ENCODE results near the gene SART1. TPM values are rescaled to one million over a fixed set of nuclear protein-coding genes. Genes with fewer than 3 reads are reported as not detected.
"Not testable (repeated sequence)": the region's sequence is repeated elsewhere in the genome, so short reads cannot be mapped to it uniquely, and the experiment has no call there.

Gene SART1
- total RNA-seq, 1 donor from 2014 or later: 41.0 TPM

- DNase-seq (ENCODE audit: low spot score): peak; percentile 97
These were observed 27.5 kb downstream of the SART1 start for GRCh38 chr11:65988791-65989592.

- no peak for DNase-seq (ENCODE audit: low spot score)
These were observed 30.5 kb downstream of the SART1 start for GRCh38 chr11:65992056-65992455.

DNA sequence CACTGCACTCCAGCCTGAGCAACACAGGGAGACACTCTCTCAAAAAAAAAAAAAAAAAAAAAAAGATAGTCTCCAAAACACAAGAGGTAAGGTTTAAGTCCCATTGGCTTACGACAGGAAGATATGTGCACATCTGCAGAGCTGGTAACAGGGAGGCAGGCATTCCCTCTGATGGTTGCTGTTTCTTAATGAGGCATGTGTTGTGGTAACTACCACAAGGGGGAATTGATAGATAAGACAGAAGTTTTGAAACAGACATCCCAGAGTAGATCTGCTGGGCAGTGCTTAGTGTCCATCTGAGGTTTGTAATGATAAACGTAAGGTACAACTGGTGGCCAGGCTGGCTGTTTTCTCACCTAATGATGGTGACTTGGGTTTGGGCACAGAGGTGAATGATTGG is 35.8 kb downstream of the SART1 start:
- DNase-seq (ENCODE audit: low spot score): no peak

DNA sequence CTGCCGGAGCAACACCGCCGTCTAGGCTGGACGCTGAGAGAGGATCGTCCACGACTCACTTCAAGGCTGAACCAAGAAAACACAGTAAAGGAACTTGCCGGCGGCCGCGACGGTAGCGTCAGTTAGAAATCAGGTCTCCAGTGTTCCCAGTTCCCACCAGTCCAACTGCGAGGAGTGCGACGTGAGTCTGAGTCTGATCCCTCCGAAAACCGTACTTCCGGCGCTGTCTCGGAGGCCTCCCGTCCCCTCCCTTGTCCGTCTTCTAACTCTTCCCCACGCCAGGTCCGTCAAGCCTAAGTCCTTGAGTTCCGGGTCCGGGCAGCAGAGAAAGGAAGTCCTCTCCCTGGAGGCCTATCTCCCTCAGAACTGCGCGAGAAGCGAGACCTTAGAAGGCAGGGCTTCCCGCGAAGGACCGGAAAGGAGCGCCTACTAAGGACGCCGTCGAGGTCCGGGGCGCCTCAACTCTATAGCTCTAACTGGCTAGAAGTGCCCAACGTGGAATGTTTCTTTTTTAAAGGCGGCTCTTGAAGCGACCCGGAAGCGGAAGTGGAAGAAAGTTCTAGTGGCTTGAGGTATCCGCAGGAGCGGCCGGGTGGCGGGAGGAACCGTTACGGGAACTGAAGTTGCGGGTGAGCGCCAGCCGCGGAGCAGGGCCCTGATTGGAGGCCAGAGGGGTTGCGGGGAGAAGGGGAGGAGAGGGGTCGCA is 40.6 kb downstream of the SART1 start, which contains the start of the genes BANF1 and EIF1AD:
Gene BANF1 (plus strand): TSS at position 562 of the 706 bp plus-strand sequence. CDS start 748 bp downstream, outside the sequence.
Gene EIF1AD (minus strand): TSS at position 216 of the 706 bp plus-strand sequence. CDS start 1,768 bp downstream, outside the sequence.
- DNase-seq (ENCODE audit: low spot score): peak; percentile 93

DNA sequence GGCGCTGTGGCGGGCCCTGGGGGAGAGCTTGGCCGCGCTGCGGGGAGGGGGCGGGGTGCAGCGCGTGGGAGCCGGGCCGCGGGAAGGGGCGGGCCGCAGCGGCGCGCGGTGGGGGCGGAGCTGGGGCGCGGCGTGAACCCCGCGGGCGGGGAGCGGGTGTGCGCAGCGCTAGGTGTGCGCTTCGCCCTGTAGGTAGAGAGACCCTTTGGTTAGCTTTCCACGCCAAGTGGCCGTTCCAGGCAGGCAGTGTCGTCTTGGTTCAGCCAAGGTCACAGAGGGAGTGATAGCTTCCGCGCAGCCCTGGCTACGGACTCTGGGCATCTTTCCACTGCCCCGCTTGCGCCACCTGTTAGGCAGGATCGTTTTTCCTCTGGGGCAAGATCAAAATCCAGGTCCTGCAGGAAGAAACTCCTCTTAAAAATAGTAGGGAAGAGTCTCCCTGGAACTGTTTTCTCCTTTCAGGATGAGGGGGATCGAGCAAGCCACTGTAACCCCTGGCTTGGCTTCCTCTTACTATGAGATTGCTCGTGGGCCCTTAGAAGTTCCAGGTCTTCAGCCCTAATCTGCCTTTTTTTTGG is 41.2 kb downstream of the SART1 start:
- DNase-seq (ENCODE audit: low spot score): peak; percentile 47

DNA sequence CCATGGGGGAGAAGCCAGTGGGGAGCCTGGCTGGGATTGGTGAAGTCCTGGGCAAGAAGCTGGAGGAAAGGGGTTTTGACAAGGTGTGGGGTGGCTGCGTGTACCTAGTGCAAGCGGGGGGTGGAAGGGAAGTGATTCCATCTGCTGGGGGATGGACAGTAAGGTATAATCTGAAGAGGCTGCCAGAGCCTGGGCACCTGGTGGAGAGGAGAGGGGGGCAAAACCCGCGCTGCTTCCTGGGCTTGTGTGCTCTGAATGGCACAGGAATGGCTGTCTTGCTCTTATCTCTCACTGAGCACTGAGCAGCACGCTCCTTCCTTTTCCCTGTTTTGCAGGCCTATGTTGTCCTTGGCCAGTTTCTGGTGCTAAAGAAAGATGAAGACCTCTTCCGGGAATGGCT is 41.8 kb downstream of the SART1 start:
- no peak for DNase-seq (ENCODE audit: low spot score)

- DNase-seq (ENCODE audit: low spot score): no peak
These were observed 42.7 kb downstream of the SART1 start for GRCh38 chr11:66004186-66004585.

DNA sequence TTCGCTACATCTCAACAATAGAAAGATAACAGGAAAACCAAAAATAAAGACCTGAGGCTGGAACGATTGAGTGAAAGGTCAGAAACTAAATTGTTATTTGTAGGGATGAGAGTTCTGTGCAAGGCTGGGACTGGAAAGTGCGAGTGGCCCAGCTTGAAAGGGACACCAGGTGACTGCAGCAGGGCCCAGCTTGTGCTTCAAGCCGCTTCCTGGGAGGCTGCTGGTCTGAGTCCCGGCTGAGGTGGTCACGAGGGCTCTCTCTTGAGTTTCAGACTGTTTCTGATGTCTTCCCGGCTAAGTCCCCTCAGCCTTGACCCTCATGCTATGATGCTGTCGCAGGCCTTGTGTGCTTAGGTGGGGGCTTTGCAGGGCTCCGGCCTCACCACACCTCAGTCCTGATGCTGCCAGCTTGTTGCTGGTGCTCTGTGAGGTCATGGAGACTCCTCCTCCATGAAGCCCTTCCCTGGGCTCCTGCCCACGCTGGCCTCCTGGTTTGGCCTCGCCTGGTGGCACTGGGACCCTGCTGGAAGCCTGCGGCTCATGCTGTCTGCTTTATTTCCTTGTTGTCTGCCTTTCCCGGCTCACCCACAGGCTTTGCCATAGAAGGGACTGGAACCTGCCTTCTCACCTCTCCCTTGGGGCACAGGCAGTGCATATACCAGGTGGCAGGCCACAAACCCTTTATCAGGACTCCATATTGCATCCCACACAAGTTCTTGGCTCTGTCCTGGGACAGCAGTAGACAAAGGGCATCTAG is 44.8 kb downstream of the SART1 start:
- no peak for DNase-seq (ENCODE audit: low spot score)

- DNase-seq (ENCODE audit: low spot score): no peak
These were observed 45.3 kb downstream of the SART1 start for GRCh38 chr11:66006891-66007176.

GRCh38 chr11:66007201-66007634 is 45.7 kb downstream of the SART1 start:
- no peak for DNase-seq (ENCODE audit: low spot score)

DNA sequence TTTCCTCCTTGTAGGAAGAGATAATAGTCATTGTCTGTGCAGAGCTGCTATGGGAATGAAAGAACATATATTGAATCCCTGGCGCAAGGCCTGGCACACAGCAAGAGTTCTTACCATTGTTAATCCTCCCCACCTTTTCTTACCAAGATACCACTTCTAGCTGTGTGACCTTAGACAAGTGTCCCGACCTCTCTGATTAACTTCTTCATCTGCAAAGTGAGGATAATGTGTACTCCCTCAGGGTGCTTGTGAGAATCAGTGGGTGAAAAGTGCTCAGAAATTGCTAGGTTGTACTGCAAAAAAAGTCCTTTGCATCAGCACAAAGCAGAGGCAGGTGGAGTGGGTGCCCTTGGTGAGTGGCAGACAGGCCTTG is 46.5 kb downstream of the SART1 start:
- DNase-seq (ENCODE audit: low spot score): no peak

- no peak for DNase-seq (ENCODE audit: low spot score)
These were observed 47.1 kb downstream of the SART1 start for GRCh38 chr11:66008468-66009101.

DNA sequence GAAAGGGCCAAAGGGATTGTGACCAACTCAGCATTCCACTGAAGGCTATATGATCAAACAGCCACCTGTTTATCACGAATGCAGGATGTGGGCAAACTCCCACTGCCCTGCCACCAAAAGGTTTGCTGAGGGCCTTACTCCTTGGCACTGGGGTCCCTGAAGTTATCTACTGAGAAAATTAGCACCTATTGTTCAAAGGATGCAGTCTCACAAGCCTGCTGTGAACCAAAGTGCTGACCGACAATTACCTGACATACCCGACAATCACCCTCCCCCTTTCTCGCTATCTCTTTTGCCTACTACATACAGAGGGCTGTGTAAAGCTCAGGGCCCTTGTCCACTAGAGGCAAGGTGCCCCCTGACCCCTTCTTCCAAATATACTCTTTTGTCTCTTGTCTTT is 48.5 kb downstream of the SART1 start:
- DNase-seq (ENCODE audit: low spot score): not testable (repeated sequence)

GRCh38 chr11:66011239-66011784 is 49.8 kb downstream of the SART1 start:
- no peak for DNase-seq (ENCODE audit: low spot score)

DNA sequence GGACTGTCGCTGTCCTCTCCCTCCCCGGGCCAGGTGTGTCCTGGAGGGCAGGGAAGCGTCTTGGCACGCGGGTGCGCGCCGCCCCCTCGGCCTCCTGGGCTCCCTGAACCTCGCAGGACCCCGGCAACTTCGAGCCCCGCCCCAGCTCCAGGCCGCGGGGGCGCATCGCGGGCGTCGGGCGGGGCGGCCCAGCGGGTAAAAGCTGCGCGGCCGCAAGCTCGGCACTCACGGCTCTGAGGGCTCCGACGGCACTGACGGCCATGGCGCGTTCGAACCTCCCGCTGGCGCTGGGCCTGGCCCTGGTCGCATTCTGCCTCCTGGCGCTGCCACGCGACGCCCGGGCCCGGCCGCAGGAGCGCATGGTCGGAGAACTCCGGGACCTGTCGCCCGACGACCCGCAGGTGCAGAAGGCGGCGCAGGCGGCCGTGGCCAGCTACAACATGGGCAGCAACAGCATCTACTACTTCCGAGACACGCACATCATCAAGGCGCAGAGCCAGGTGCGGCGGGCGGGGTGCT is 50.3 kb downstream of the SART1 start, which contains the start of gene CST6:
Gene CST6 (plus strand): TSS at position 224 of the 519 bp plus-strand sequence. CDS start 37 bp downstream, at position 261.
- DNase-seq (ENCODE audit: low spot score): no peak

DNA sequence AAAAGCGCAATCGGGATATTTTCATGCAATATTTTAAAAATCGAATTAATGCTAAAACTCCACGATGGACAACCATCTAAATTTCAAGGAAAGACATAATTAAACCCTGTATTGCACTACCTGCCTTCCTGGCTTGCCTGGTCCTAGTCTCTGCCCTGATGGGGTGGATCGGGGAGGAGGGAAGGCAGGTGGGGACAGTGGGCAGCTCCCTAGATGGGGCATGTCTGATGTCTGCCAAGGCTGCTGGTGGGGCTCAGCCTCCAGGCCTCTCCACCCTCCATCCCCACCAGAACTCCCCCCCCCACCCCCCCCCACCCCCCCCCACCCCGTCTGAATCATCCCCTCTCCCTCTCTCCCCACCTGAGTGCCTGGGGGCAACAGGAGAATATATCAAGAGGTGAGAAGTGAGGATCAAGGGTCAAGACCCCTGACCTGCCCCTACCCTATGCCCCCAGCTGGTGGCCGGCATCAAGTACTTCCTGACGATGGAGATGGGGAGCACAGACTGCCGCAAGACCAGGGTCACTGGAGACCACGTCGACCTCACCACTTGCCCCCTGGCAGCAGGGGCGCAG is 50.9 kb downstream of the SART1 start:
- DNase-seq (ENCODE audit: low spot score): no peak

- DNase-seq (ENCODE audit: low spot score): no peak
These were observed 51.6 kb downstream of the SART1 start for GRCh38 chr11:66012946-66013761.

GRCh38 chr11:66013762-66014100 is 52.2 kb downstream of the SART1 start:
- no peak for DNase-seq (ENCODE audit: low spot score)

DNA sequence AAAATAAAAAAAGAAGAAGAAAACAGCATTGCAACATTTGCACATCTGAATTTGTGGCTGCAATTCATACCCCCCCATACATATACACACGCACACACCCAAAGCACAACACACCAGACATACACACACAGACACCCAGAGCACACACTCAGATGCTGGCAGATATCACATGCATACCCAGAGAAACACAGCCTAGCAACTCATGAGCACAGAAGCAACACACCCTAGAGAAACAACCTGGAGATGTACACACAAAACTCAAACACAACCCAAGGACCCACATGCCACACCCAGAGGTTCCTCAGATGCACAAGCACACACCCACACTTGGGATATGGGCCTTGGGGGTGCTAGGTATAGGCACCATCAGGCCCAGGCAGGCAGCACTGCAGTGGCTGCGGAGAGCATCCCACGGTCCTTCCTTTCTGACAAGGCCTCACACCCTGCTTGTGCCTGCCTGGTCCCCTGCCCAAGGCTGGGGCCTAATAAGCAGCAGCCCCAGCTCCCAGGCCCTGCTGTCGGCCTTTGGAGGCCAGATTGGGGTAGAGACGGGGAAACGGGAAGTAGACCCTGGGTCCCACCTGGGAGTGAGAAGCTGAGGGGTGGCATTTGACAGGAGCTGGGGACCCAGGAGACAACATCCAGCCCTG is 53.4 kb downstream of the SART1 start:
- DNase-seq (ENCODE audit: low spot score): no peak
